ENCODE measurements around the gene RIPK4.

GRCh38 chr21:41707231-41707959, 59.5 kb downstream of the RIPK4 start:
- no peak for TF ChIP-seq CTCF (IDR thresholded peaks at IDR 0.05)
- TF ChIP-seq POLR2A (IDR thresholded peaks at IDR 0.05): no peak
- no peak for TF ChIP-seq EP300 (IDR thresholded peaks at IDR 0.05)

All from ovary (tissue), 3 donors.